GM19463 (cell line): Measurements from ENCODE around the gene FANCI.

Source experiments
- ATAC-seq: cut with Tn5 transposase; IDR thresholded peaks from one replicate; pipeline ENCODE4 v1.9.1; 2021; ENCODE audit warnings: mild to moderate bottlenecking, moderate library complexity; ENCODE audit not compliant: unreplicated experiment

FANCI gene

DNA sequence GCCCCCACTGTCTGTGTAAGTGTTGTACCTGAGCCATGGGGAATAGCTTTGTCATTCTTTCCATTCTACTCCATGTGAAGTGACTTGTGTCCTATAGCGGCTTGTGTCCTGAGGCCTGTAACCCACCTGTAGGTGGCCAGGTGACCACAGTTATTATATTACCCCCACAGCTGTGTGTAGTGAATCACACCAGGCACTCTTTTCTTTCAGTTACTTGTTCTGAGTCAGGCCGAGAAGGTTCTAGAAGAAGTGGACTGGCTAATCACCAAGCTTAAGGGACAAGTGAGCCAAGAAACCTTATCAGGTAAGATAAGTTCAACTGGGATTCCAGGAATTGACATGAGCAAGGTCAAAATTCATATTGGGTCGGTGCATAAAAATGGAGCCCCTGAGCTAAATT lies 61.6 kb downstream of the FANCI start:
- ATAC-seq: no peak

DNA sequence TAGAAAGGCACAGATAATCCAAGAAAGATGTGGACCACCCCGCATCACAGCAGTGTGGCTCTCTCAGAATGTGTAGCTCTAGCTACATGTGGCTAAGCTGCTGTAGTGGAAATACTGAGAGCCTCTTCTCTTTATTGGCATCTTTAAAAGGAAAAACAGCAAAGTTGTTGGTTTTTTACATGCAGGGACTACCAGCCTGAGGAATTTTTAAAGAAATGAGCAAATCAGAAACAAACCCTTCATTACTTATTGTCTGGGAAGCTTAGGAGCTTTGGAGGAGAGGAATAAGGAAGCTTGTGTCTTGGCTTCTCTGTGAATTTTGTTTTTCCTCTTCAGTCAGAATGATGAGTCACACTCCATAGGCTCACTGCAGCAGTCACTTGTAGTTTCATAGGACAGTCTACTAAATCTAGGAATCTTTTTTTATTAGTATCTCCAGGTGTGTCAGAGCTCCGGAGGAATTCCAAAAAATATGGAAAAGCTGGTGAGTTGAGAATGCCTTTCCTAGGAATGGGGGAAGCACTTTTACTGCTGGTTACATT lies 63.3 kb downstream of the FANCI start:
- no peak for ATAC-seq

DNA sequence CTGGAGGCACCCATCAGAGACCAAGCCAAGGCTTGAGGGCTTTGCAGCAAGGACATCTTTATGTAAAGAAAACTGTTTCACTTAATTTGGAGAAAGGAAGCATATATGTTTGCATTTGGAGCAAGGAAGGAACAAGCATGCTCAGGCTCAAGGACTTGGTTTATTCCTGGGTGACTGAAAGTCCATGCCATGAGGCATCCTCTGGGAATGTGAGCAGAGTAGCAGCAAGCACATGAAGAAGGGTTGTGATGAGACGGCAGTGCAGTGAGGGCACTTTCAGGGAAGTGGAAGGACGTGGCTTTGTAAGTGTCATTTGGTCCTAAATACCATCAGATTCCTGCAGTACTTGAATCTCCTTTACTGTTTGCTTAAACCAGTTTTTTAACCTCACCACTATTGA lies 64.0 kb downstream of the FANCI start:
- ATAC-seq: no peak

DNA sequence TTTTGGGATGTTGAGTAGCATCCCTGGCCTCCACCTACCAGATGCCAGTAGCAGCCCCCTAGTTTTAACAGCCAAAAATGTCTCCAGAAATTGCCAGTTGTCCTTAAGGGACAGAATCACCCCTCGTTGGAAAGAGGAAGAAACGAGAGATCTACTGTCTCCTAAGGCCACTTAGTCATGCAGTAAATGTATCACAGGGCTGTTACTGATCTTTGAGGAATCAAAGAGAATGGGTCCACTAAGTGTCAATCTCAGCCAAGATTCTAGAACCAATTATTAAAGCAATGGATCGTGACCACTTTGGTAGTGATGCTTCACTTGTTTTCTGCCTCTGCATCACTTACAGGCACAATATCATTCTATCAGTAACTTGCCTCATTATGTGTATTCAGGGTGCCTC lies 64.5 kb downstream of the FANCI start:
- ATAC-seq: no peak

DNA sequence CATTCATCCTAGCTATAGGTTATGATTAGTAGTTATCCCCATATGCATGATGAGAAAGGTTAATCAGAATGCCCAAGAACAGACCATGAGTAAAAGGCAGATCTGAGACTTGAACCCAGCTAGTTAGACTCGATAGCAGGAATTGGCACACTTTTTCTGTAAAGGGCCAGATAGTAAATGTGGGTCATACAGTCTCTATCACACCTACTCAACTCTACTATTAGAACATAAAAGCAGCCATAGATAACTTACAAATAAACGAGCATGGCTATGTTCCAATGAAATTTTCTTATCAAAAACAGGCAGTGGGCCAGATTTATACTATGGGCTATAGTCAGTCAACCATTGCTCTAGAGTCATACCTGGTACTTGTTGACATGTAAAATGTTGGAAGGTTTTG lies 66.2 kb downstream of the FANCI start:
- no peak for ATAC-seq

DNA sequence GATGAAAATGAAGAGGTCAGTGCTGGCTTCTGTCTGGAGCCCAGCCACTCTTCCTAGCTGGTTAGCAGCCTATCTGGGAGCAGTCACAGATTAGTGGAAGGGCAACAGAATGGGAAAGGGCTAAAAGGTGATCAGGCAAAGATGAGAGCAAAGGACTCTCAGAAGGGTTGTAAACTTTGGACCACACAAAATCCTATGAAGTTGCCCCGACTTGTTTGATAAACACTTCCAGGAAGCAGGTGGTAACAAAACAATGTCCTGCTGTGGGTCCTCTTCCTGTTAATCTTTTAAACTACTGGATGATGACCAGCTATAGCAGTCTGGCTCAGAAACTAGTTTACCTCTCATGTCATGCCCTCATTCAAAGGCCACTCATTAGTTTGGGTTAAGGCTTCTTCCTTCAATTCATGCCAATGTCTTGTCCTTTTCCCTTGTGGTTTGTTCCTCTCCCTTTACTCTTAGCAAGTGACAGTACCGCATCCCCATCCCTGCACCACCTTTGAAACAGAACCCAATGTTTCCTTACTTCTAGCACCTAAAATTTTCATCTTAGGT lies 71.7 kb downstream of the FANCI start:
- ATAC-seq: no peak

DNA sequence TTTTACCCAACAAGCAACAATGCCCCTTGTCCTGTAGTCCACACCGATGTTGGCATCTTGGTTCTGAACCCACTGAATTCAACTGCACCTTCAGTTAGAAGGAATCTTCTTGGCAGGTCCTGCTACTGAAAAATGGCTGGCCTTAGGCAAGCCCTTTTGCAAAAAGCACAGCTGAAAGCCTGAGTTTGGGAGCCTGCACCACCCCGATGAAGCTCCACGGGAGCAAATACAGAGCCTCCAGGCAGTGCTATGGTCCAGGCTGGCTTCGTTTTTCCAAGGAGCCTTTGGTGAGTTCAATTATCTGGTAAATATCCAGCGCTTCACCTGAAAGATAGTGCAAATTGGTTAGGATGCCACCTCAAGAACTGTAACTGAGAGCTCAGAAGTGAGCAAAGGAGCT lies 72.7 kb downstream of the FANCI start:
- ATAC-seq: no peak

DNA sequence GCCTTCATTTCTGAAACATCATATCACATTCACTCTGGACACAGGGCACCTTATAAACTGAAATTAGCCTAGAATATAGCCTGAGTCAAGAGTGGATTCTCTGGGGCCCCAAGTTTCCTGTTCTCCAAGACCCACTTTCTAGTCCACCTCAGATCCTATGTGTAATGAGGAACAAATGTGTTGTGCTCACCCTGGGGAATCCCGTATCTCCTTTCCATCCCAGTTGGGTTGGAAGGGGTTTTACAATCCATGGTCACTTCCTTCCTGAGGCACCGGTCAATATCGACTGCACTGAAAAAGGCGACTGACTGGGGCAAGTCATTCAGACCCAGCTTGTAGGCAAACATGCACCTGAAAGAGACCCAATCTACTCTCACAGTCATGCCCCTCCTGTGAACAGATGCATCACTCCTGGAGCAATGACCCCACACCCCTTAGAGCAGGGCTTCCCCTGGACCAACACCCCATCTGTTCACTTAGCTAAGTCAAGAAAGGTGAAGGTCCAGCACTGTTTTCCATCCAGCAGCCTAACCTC lies 73.5 kb downstream of the FANCI start:
- no peak for ATAC-seq

DNA sequence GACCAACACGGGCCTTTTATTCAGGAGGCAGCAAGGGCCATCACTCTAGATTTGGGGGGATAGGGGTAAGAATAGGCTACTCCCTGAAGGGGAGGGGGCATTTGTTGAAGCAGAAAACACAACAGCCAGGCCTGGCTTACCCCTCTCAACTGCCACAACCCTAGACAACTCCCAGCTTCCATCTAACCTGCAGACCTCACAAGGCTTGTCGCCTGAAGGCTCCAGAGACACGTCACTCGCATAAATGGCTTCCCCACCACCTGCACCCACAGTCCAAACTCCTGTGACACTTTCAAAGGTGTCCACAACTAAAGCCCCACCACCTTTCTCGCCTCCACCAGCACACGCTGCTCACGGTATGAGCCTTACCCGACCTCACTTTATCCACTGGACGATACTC lies 75.9 kb downstream of the FANCI start:
- no peak for ATAC-seq

DNA sequence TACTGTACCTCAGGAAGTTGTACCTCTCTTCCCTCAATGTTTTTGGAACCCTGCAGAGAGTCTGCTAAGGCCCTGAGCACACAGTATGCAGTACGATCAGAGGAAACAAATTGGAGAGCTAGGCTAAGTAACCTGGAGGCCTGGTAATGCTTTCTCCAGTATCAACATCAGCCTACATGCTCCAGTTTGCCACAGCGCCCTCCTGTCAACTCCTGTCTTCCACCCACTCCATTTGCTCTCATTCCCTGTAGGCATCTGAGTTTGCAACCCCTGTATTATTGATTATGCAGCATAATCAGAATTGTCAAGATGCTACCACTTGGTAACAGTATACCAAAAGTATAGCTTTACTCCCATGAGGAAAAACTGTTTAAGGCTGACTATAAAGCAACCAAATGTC lies 76.4 kb downstream of the FANCI start:
- no peak for ATAC-seq

DNA sequence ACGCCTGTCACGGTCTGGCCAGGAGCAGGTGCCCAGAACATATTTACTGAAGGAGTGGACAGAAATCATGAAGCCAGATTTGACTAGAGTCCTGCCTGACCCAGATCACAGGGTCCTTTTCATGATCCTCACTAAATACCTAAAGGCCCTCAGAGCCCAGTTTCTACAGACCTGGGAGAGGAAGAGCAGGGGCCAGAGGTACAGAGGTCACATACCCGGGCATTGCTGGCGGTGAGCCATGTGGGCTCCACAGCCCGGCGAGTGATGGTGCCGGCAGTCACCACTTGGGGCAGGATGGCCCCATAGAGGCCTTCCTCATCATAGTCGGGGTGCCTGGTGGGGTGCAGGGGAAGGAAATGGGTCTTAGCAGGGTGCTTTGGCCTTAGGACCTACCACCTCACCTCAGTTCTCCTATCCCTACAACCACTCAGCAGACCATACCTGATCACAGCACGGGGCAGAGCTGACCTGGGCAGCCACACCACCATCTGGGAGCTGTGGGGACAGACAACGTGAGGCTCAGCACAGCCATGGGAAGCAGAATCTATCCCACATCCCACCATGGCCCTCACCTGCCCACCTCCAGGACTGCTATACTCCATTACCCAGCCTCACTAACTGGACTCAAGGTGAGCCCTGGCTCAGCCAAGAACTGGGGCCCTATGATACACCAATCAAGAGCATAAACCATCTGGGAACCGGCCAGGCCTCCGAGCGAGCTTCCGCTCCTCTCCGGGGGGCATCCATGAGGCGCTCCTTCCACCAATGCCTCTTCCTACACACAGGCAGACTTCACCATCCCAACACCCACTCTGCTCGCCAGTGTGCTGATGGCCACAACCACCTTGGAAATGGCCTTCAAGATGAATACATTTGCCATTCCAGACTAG lies 78.0 kb downstream of the FANCI start:
- ATAC-seq: no peak

DNA sequence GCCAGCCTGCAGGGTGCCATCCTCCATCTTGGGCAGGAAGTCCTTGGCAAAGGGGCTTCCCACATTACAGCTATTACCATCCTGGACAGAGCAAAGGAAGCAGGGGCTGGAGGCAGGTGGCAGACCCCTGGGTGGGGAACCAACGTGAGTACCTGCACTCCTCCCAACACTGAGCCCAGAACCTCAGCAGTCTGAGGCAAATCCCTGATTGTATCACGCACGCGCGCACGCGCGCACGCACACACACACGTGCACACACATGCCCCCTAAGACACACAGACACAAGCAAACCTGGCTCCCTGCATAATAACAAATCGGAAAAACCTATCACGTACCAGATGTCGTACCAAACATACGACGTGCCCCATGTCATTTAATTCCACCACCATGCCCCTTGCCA lies 79.0 kb downstream of the FANCI start:
- no peak for ATAC-seq

DNA sequence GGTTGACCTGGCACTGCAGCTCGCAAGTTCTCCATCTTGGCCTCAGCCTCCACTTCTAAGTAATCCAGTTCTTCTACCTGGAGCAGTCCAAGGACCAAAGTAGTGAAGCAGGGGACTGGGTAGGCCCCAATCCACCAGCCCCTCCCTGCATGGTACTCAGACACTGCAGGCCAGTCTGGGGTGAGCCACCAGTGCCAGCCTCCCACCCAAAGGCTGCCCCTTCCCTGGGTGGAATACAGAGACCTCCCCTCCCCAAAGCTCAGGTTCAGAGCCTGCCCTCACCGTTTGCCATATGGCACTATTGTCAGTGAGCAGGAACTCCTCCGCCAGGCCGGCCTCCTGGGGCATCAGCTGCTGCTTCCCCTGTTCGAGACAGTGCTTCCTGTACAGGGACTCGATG lies 80.0 kb downstream of the FANCI start:
- ATAC-seq: no peak

DNA sequence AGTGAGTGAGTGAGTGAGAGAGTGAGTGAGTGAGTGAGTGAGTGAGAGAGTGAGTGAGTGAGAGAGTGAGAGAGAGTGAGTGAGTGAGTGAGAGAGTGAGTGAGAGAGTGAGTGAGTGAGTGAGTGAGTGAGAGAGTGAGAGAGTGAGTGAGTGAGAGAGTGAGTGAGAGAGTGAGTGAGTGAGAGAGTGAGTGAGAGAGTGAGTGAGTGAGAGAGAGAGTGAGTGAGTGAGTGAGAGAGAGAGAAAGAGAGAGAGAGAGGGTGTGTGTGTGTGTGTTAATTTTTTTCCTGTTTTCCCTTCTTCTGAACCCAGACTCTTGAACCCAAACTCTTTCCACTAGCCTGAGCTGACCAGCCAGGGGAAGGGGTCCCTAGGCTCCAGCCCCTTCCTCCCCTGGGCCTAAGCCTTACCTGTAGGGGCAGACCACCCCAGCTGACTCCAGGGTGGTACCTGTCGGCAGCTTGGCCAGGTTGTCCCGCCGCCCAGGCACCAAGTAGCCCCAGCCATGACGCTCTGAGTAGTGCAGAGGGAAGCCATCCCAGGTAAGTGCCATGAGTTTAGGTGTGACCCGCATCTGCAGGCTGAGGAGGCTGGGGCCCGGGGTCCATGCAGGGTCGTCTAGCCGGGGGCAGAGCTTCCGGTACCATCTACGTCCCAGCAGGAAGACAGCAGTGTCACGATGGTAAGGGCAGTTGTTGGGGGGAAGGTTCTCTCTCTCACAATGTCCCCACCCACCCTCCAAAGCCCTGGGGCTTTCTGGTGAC lies 81.4 kb downstream of the FANCI start:
- no peak for ATAC-seq

DNA sequence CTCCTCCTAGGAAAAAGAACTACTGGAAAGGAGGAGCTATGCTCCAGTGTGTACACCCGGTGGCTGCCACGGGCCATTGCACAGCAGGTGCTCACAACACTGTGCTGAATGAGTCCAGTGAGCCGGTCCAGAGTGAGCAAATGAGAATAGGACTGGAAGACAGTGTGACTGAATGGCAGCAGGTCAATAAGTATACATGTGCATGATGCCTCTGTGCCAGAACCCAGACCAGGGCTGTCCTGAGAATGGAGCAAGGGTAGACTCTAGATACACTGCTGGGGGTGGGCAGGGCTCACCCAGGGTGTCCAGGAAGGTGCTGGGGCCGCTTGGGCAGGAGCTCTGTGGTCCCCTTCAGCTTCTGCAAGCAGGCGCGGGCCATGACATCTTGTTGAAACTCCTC lies 82.5 kb downstream of the FANCI start:
- no peak for ATAC-seq

DNA sequence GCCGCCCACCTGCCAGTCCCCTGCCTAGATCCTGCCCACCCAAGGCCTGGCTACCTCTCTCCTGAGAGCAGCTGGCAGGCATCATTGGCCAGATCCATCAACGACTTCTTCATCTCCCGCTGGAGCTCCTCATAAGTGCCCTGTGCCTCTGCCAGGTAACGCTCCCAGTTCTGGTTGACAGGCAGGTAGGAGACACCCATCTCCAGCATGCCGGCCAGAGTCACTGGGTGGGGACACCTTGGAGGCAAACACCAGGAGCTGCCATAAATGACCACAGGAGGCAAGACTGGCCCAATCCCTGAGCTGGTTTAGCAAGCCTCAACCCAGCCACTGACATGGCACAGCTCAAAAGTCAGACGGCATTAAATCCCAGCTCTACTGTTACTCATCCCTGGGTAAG lies 83.3 kb downstream of the FANCI start:
- no peak for ATAC-seq

DNA sequence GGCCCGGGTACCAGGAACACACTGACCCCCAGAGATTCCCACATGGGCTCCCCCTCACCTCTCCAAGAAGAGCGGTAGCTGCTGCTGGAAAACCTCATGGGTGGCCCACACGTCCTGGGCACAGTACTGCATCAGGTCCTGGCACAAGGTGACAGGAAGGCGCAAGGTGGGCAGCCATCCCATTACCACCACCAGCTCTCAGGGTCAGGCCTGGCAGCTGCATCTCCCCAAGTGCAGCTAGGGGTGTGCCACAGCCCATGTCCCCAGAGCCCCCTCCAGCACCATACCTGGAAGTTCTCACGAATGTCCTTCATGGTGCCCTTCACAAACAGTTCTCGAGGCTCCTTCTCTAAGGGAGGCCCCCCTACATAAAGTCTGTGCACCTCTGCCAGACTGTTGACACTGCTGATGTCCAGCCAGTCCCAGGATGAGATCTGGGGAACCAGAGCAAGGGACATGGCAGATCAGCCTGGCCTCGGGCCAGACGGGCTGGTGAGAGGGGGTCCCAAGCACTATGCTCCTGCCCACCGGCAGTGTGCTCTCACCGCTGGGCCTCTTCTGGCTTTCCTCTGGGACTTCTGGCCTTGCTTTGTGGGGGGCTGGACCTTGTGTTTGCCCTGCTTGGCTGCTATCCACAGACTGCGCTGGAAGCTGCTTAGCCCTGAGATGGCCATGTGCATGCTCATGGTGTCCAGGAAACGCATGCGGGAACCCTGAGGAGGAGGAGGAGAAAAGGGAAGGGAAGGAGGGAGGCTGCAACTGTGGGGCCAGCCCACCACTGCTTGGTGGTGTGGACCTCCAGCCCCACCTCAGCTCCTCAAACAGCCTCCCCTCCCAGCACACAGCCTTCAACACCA lies 84.8 kb downstream of the FANCI start:
- no peak for ATAC-seq

DNA sequence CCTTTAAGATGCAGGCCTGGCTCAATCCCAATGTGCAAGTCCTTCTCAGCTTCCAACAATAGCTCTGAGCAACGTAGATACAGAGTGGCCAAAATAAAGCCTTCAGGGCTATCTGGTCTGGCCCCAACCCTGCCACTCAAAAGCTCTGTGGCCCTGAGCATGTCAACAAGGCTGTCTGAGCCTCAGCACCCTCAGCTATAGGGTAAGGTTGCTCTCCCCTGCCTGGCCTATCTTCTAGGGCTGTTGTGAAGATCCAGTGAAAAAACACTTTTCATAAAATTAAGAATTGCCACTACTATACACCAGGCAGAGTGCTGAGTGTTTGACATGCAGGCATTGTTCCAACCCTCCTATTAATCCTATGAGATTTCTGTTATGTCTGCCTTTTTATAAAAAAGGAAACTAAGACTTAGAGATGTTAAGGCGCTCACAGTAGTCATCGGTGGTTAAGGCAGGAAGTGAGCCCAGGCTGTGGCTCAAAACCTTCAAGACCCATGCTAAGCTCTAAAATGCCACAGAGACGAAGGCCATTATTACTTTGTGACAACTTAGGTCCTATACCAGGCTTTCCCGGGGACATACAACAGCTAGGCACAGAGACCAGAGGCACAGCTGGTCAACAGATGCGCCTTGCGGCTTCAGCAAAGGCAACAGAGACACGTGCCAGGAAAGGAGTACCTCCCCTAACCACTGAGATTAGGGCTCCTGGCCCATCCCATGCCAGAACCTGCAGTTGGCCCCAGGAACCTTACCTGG lies 85.7 kb downstream of the FANCI start:
- ATAC-seq: no peak

DNA sequence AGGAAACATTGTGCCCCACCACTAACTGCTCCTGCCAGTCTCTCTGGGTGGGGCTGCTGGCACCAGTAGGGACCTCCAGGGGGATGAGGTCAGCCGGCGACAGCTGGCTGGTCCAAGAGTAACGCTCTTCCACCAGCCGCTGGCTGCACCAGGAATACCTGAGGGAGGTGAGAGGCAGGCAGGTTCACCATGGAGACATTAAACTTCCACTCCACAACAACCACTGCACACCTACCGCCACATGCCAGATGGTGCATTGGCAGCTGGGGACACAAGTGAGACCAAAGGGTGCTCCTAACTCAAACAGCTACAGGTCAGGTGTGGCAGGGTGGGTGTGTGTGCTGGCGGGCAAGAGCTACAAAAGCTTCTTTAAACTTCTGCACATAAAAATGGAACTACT lies 86.3 kb downstream of the FANCI start:
- no peak for ATAC-seq
